ENCODE measurements around the gene MAML1. TPM values are rescaled to one million over a fixed set of nuclear protein-coding genes. Genes with fewer than 3 reads are reported as not detected.
"Not testable (repeated sequence)": the region's sequence is repeated elsewhere in the genome, so short reads cannot be mapped to it uniquely, and the experiment has no call there.

MAML1 gene
- total RNA-seq, result 10 to 100 TPM; 52.4 to 56.5 TPM
- 10 to 100 TPM in 1 of 2 donors, 1 to 10 TPM in 1; 1.5 to 10.9 TPM for polyA plus RNA-seq

GRCh38 chr5:179732412-179732917 lies at the start of gene MAML1:
Gene MAML1 (plus strand): TSS chr5:179732822. CDS start chr5:179733113, 291 bp downstream.
- CTCF ChIA-PET (ENCODE audit: partially characterized antibody), result interaction anchor here (0.9 to 2.0 kb wide), 9 partner anchors 23 to 109 kb away, joined by 3 to 8 read pairs (median 5); partner anchors contain the start of genes CBY3 and HNRNPH1
- H3K9me3 ChIP-seq (ENCODE audit: control insufficient read depth in 1 of 2, low read length in 2 of 2), result no peaks in the 10 kb centered on the region
- H3K4me3 ChIP-seq (ENCODE audit: low read length in 2 of 2), result peak within 1 kb of the TSS; percentile 53 to 62
- peak within 1 kb of the TSS; percentile 92 to 97 (median 95) for H3K4me3 Mint-ChIP-seq
- H3K27ac ChIP-seq (ENCODE audit: low read depth, low read length), result peak within 1 kb of the TSS; percentile 96
- peaks cover 17 to 50% of the 10 kb centered on the region in 2 donors for H3K36me3 Mint-ChIP-seq
- no peaks in the 10 kb centered on the region for H3K9me3 Mint-ChIP-seq
- peaks cover 24% of the 10 kb centered on the region for H3K36me3 ChIP-seq (ENCODE audit: insufficient read depth, low read length)
- POLR2A ChIA-PET (ENCODE audit: partially characterized antibody), result interaction anchor here (0.6 to 6.7 kb wide), 31 partner anchors 9 to 1107 kb away, joined by 3 to 71 read pairs (median 5); partner anchors contain the start of genes CANX, CBY3, HNRNPH1 and LTC4S
- H3K27ac Mint-ChIP-seq, result peak within 1 kb of the TSS; percentile 92 to 99 (median 96)
- H3K27me3 ChIP-seq (ENCODE audit: insufficient read depth, low read length), result no peaks in the 10 kb centered on the region
- peak; percentile 99 to 100 (median 99) for DNase-seq
- intact Hi-C loops (cut with micrococcal nuclease), result loop anchor here (1.0 to 10.0 kb wide), 7 partner anchors 34 to 340 kb away; partner anchors contain the start of genes CANX, HNRNPH1, RUFY1 and SQSTM1
- H3K4me1 Mint-ChIP-seq, result peaks cover 25 to 51% (median 37%) of the 10 kb centered on the region in 4 donors
- H3K27me3 Mint-ChIP-seq, result no peaks in the 10 kb centered on the region
- peaks cover 44% of the 10 kb centered on the region for H3K4me1 ChIP-seq (ENCODE audit: insufficient read depth, low read length)

- H3K27ac ChIP-seq (ENCODE audit: low read depth, low read length); H3K36me3 Mint-ChIP-seq; H3K4me1 ChIP-seq (ENCODE audit: insufficient read depth, low read length); H3K4me3 Mint-ChIP-seq; intact Hi-C loops (cut with micrococcal nuclease); H3K4me1 Mint-ChIP-seq; H3K36me3 ChIP-seq (ENCODE audit: insufficient read depth, low read length); H3K27me3 ChIP-seq (ENCODE audit: insufficient read depth, low read length); DNase-seq; H3K4me3 ChIP-seq (ENCODE audit: low read length in 2 of 2); H3K27ac Mint-ChIP-seq; H3K9me3 ChIP-seq (ENCODE audit: control insufficient read depth in 1 of 2, low read length in 2 of 2); H3K9me3 Mint-ChIP-seq; H3K27me3 Mint-ChIP-seq: not testable (repeated sequence)
- ChIA-PET CTCF (ENCODE audit: partially characterized antibody) (interaction anchor here (2.8 kb wide), 1 partner anchor 10 kb away, joined by 10 read pairs; no protein-coding TSS in a partner anchor), POLR2A (ENCODE audit: partially characterized antibody) (interaction anchor here (0.6 to 1.3 kb wide), 2 partner anchors 66 to 154 kb away, joined by 3 to 4 read pairs; partner anchors contain the start of gene HNRNPH1)
Observed at GRCh38 chr5:179689212-179689611, 43.4 kb upstream of the MAML1 start.

GRCh38 chr5:179694561-179694960 lies 38.1 kb upstream of the MAML1 start:
- H3K4me3 Mint-ChIP-seq, result peak overlapping the region in 1 of 8 donors; percentile 21
- Histone ChIP-seq H3K27ac (ENCODE audit: low read depth, low read length) (no peak overlapping the region), H3K4me1 (ENCODE audit: insufficient read depth, low read length) (peaks cover 17% of the 10 kb centered on the region), H3K9me3 (ENCODE audit: control insufficient read depth in 1 of 2, low read length in 2 of 2) (no peaks in the 10 kb centered on the region), H3K36me3 (ENCODE audit: insufficient read depth, low read length) (no peaks in the 10 kb centered on the region), H3K27me3 (ENCODE audit: insufficient read depth, low read length) (no peaks in the 10 kb centered on the region), H3K4me3 (ENCODE audit: low read length in 2 of 2) (no peak overlapping the region)
- ChIA-PET CTCF (ENCODE audit: partially characterized antibody) (interaction anchor here (1.0 kb wide), 1 partner anchor 15 kb away, joined by 4 read pairs; no protein-coding TSS in a partner anchor), POLR2A (ENCODE audit: partially characterized antibody) (interaction anchor here (1.1 kb wide), 1 partner anchor 9 kb away, joined by 3 read pairs; no protein-coding TSS in a partner anchor)
- peak overlapping the region in 1 of 7 donors; percentile 31 for H3K27ac Mint-ChIP-seq
- H3K27me3 Mint-ChIP-seq, result no peaks in the 10 kb centered on the region
- peaks cover 4 to 14% of the 10 kb centered on the region in 2 donors for H3K36me3 Mint-ChIP-seq
- DNase-seq, result no peak
- intact Hi-C loops (cut with micrococcal nuclease), result no loop called here
- H3K4me1 Mint-ChIP-seq, result peaks cover 11 to 35% (median 19%) of the 10 kb centered on the region in 4 donors
- no peaks in the 10 kb centered on the region for H3K9me3 Mint-ChIP-seq

- Mint-ChIP-seq H3K36me3 (peaks cover 4 to 20% of the 10 kb centered on the region in 2 donors), H3K9me3 (no peaks in the 10 kb centered on the region), H3K27me3 (no peaks in the 10 kb centered on the region), H3K4me3 (peak overlapping the region in 2 of 8 donors; percentile 27 to 30), H3K4me1 (peaks cover 20 to 50% (median 32%) of the 10 kb centered on the region in 4 donors), H3K27ac (peak overlapping the region in 5 of 7 donors; percentile 41 to 97 (median 60))
- CTCF ChIA-PET (ENCODE audit: partially characterized antibody), result interaction anchor here (1.1 to 2.8 kb wide), 3 partner anchors 14 to 73 kb away, joined by 3 to 23 read pairs (median 3); partner anchors contain the start of gene HNRNPH1
- DNase-seq, result no peak
- peaks cover 3% of the 10 kb centered on the region for H3K36me3 ChIP-seq (ENCODE audit: insufficient read depth, low read length)
- no peaks in the 10 kb centered on the region for H3K9me3 ChIP-seq (ENCODE audit: control insufficient read depth in 1 of 2, low read length in 2 of 2)
- no peak overlapping the region for H3K4me3 ChIP-seq (ENCODE audit: low read length in 2 of 2)
- H3K27ac ChIP-seq (ENCODE audit: low read depth, low read length), result no peak overlapping the region
- POLR2A ChIA-PET (ENCODE audit: partially characterized antibody), result interaction anchor here (1.0 to 6.1 kb wide), 8 partner anchors 17 to 137 kb away, joined by 3 to 71 read pairs (median 6); partner anchors contain the start of genes HNRNPH1 and MAML1
- intact Hi-C loops (cut with micrococcal nuclease), result no loop called here
- no peaks in the 10 kb centered on the region for H3K27me3 ChIP-seq (ENCODE audit: insufficient read depth, low read length)
- peaks cover 33% of the 10 kb centered on the region for H3K4me1 ChIP-seq (ENCODE audit: insufficient read depth, low read length)
Observed at GRCh38 chr5:179696603-179697002, 36.0 kb upstream of the MAML1 start.

GRCh38 chr5:179697108-179697507 lies 35.5 kb upstream of the MAML1 start:
- Histone ChIP-seq H3K36me3 (ENCODE audit: insufficient read depth, low read length) (peaks cover 3% of the 10 kb centered on the region), H3K27ac (ENCODE audit: low read depth, low read length) (peak overlapping the region; percentile 86), H3K4me1 (ENCODE audit: insufficient read depth, low read length) (peaks cover 38% of the 10 kb centered on the region), H3K27me3 (ENCODE audit: insufficient read depth, low read length) (no peaks in the 10 kb centered on the region), H3K9me3 (ENCODE audit: control insufficient read depth in 1 of 2, low read length in 2 of 2) (no peaks in the 10 kb centered on the region), H3K4me3 (ENCODE audit: low read length in 2 of 2) (peak overlapping the region in 1 of 2 donors; percentile 93)
- ChIA-PET POLR2A (ENCODE audit: partially characterized antibody) (interaction anchor here (0.7 to 6.1 kb wide), 9 partner anchors 16 to 138 kb away, joined by 3 to 71 read pairs (median 4); partner anchors contain the start of genes CBY3, HNRNPH1, MAML1 and SQSTM1), CTCF (ENCODE audit: partially characterized antibody) (interaction anchor here (0.7 to 2.8 kb wide), 5 partner anchors 18 to 104 kb away, joined by 3 to 23 read pairs (median 3); partner anchors contain the start of genes HNRNPH1 and MAML1)
- H3K36me3 Mint-ChIP-seq, result peaks cover 6 to 20% of the 10 kb centered on the region in 2 donors
- H3K9me3 Mint-ChIP-seq, result no peaks in the 10 kb centered on the region
- peaks cover 20 to 51% (median 34%) of the 10 kb centered on the region in 4 donors for H3K4me1 Mint-ChIP-seq
- H3K4me3 Mint-ChIP-seq, result peak overlapping the region; percentile 31 to 96 (median 54)
- H3K27ac Mint-ChIP-seq, result peak overlapping the region in 6 of 7 donors; percentile 24 to 99 (median 97)
- no peaks in the 10 kb centered on the region for H3K27me3 Mint-ChIP-seq
- intact Hi-C loops (cut with micrococcal nuclease), result no loop called here
- no peak for DNase-seq

- POLR2A ChIA-PET (ENCODE audit: partially characterized antibody), result interaction anchor here (0.7 to 6.1 kb wide), 8 partner anchors 17 to 123 kb away, joined by 3 to 71 read pairs (median 4); partner anchors contain the start of genes CBY3, HNRNPH1, MAML1 and SQSTM1
Observed at GRCh38 chr5:179697543-179697942, 35.1 kb upstream of the MAML1 start.

More at GRCh38 chr5:179697543-179697942, 35.1 kb upstream of the MAML1 start:
- H3K9me3 Mint-ChIP-seq; H3K27me3 ChIP-seq (ENCODE audit: insufficient read depth, low read length); H3K9me3 ChIP-seq (ENCODE audit: control insufficient read depth in 1 of 2, low read length in 2 of 2); DNase-seq; H3K36me3 ChIP-seq (ENCODE audit: insufficient read depth, low read length); intact Hi-C loops (cut with micrococcal nuclease); H3K27me3 Mint-ChIP-seq: not testable (repeated sequence)
- Histone ChIP-seq H3K27ac (ENCODE audit: low read depth, low read length) (peak overlapping the region; percentile 86), H3K4me3 (ENCODE audit: low read length in 2 of 2) (peak overlapping the region; percentile 76 to 93), H3K4me1 (ENCODE audit: insufficient read depth, low read length) (peaks cover 42% of the 10 kb centered on the region)
- peak overlapping the region; percentile 97 to 100 (median 99) for H3K27ac Mint-ChIP-seq
- peaks cover 24 to 56% (median 38%) of the 10 kb centered on the region in 4 donors for H3K4me1 Mint-ChIP-seq
- CTCF ChIA-PET (ENCODE audit: partially characterized antibody), result interaction anchor here (0.7 to 2.8 kb wide), 5 partner anchors 19 to 104 kb away, joined by 3 to 23 read pairs (median 3); partner anchors contain the start of genes HNRNPH1 and MAML1
- H3K4me3 Mint-ChIP-seq, result peak overlapping the region; percentile 91 to 97 (median 95)
- H3K36me3 Mint-ChIP-seq, result peaks cover 10 to 22% of the 10 kb centered on the region in 2 donors
